Spleen (tissue), 7 donors: ENCODE results near the gene CES3.

Source experiments
- CTCF ChIP-seq, 11 experiments: fragments of 200-600 bp in 7 of 11; fragments of 450-650 bp in 4 of 11; sonication (generic) in 4 of 11; IDR thresholded peaks in 8 of 11; conservative IDR thresholded peaks in 3 of 11; 1 replicate in 7 of 11; 2 replicates in 4 of 11; pipeline versions ENCODE4 v1.4.0 to v1.8.0; 2016 to 2021; ENCODE audit warnings: antibody characterized with exemption in 11 of 11, inconsistent platforms in 4 of 11, mild to moderate bottlenecking in 1 of 11
- POLR2A ChIP-seq, 3 donors: fragments of 450-650 bp; IDR thresholded peaks; one replicate each; pipeline ENCODE4 v1.5.1; 2017; ENCODE audit warnings: antibody characterized with exemption in 3 of 3, mild to moderate bottlenecking in 1 of 3
- POLR2AphosphoS5 ChIP-seq, 3 donors: sonication (generic); formaldehyde crosslinking; IDR thresholded peaks; one replicate each; pipeline ENCODE4 v1.5.1; 2017; ENCODE audit warnings: antibody characterized with exemption in 3 of 3
- donor health status: DM: no; HTN: no; CAD: no; lungs with moderate emphysema.
- donor health status: DM: no; HTN: no; CAD: no.
- donor health status: DM: no; HTN: no; CAD: no.

- TF ChIP-seq POLR2A (IDR thresholded peaks at IDR 0.05) = no peak
- no peak for TF ChIP-seq CTCF (IDR thresholded peaks at IDR 0.05 in 8 of 11, conservative IDR thresholded peaks at IDR 0.05 in 3 of 11)
- TF ChIP-seq POLR2AphosphoS5 (IDR thresholded peaks at IDR 0.05) = no peak
Measured at GRCh38 chr16:66931665-66932064, 29.4 kb upstream of the CES3 start.
